ENCODE results near the gene RP9. TPM values are rescaled to one million over a fixed set of nuclear protein-coding genes. Genes with fewer than 3 reads are reported as not detected.

The RP9 gene
- total RNA-seq, 1 experiment from 2014 or later = 10.7 TPM

DNA sequence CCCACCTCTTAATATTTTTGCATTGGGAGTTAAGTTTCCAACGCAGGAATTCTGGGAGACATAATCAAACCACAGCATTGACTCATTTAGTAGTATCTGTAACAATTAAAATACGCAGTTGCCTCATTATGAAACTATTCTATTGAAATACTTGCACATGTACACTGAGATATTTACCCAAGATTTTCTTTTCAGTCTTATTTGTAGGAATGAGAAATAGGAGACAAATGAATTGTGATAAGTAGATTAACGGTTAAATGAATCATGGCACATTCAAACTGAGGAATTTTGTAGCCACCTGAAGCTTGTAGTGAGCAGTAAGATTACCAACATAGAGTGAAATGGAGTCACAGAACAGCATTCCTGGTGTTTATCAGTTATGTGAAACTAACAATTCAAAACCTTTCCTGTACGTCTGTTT is 18.1 kb downstream of the RP9 start:
- DNase-seq (ENCODE audit: low spot score) = no peak
- Mint-ChIP-seq H3K27me3 (ENCODE audit: low read depth) (no peaks in the 10 kb centered on the region), H3K9me3 (peaks cover 2% of the 10 kb centered on the region; the same call in 1 of the 2 replicates), H3K4me1 (no peaks in the 10 kb centered on the region), H3K27ac (no peak overlapping the region), H3K36me3 (peaks cover 15% of the 10 kb centered on the region), H3K4me3 (no peak overlapping the region)
- POLR2A ChIA-PET = no interaction called here
- no peak for TF ChIP-seq RELA (CRISPR knock-in tag; IDR thresholded peaks at IDR 0.05; ENCODE audit: borderline replicate concordance)
- TF ChIP-seq TP53 (CRISPR knock-in tag; IDR thresholded peaks at IDR 0.05) = no peak
- TF ChIP-seq NFYB (CRISPR knock-in tag; conservative IDR thresholded peaks at IDR 0.05; ENCODE audit: low read depth) = no peak
- CTCF ChIA-PET = no interaction called here
- ATAC-seq = no peak

DNA sequence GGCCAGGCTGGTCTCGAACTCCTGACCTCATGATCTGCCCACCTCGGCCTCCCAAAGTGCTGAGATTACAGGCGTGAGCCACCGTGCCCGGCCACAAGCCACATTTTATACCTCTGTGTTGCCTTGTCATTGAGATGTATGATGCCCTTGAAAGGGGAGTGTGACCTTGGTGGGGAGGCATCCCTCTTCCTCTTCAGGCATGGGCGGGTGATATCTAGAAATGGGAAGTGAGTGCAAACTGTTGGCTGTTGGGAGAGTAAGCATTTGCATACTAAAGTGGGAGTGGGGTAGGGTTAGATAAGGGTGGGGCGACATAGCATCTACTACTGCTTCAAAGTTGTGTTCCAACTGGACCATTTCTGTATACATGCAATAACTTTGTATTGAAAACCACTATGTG is 20.1 kb downstream of the RP9 start:
- Mint-ChIP-seq H3K36me3 (peaks cover 1% of the 10 kb centered on the region; the same call in 1 of the 2 replicates), H3K27me3 (ENCODE audit: low read depth) (no peaks in the 10 kb centered on the region), H3K27ac (no peak overlapping the region), H3K4me1 (no peaks in the 10 kb centered on the region), H3K9me3 (peaks cover 4% of the 10 kb centered on the region; the same call in 1 of the 2 replicates), H3K4me3 (no peak overlapping the region)
- ATAC-seq (no peak), DNase-seq (ENCODE audit: low spot score) (no peak)
- TF ChIP-seq FOXP1 (CRISPR knock-in tag; IDR thresholded peaks at IDR 0.05; ENCODE audit: borderline replicate concordance) = no peak
- TF ChIP-seq, protein P1, sequence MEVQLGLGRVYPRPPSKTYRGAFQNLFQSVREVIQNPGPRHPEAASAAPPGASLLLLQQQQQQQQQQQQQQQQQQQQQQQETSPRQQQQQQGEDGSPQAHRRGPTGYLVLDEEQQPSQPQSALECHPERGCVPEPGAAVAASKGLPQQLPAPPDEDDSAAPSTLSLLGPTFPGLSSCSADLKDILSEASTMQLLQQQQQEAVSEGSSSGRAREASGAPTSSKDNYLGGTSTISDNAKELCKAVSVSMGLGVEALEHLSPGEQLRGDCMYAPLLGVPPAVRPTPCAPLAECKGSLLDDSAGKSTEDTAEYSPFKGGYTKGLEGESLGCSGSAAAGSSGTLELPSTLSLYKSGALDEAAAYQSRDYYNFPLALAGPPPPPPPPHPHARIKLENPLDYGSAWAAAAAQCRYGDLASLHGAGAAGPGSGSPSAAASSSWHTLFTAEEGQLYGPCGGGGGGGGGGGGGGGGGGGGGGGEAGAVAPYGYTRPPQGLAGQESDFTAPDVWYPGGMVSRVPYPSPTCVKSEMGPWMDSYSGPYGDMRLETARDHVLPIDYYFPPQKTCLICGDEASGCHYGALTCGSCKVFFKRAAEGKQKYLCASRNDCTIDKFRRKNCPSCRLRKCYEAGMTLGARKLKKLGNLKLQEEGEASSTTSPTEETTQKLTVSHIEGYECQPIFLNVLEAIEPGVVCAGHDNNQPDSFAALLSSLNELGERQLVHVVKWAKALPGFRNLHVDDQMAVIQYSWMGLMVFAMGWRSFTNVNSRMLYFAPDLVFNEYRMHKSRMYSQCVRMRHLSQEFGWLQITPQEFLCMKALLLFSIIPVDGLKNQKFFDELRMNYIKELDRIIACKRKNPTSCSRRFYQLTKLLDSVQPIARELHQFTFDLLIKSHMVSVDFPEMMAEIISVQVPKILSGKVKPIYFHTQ (CRISPR knock-in tag; IDR thresholded peaks at IDR 0.05) = no peak
- no peak for TF ChIP-seq ESRRA (CRISPR knock-in tag; IDR thresholded peaks at IDR 0.05; ENCODE audit: borderline replicate concordance)
- ChIA-PET POLR2A (no interaction called here), CTCF (no interaction called here)

DNA sequence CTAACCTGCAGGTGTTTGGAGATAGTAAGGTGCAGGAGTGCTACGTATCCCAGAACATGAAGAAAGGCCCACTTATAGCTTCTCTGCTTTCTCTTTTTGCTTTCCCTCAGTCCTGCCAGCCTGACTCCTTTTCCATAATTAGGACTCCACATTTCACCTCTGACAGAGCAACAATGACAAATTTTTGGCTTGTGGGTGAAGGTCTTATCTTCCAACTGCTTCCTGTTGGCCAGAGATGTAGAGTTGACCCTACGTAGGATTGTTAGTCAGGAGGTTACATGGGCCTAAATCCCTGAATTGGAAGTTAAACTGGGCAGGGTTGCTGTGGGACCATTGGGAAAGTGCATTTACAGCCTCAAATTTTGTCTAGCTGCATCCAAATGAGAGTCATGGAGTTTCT is 21.3 kb downstream of the RP9 start:
- ATAC-seq (no peak), DNase-seq (ENCODE audit: low spot score) (no peak)
- ChIA-PET POLR2A (no interaction called here), CTCF (interaction anchor here (0.7 kb wide), 1 partner anchor 21 kb away, joined by 3 read pairs; no protein-coding TSS in a partner anchor)
- H3K9me3 Mint-ChIP-seq = peaks cover 4% of the 10 kb centered on the region; the same call in 1 of the 2 replicates
- TF ChIP-seq SOX15 (CRISPR knock-in tag; IDR thresholded peaks at IDR 0.05) (no peak), KAT7 (CRISPR knock-in tag; IDR thresholded peaks at IDR 0.05; ENCODE audit: borderline replicate concordance) (no peak), ELF4 (CRISPR knock-in tag; IDR thresholded peaks at IDR 0.05; ENCODE audit: low read depth) (no peak), HMGA2 (CRISPR knock-in tag; IDR thresholded peaks at IDR 0.05) (no peak), ZNF263 (CRISPR knock-in tag; IDR thresholded peaks at IDR 0.05; ENCODE audit: low read depth) (no peak), TP53 (CRISPR knock-in tag; IDR thresholded peaks at IDR 0.05) (no peak), ATF1 (CRISPR knock-in tag; IDR thresholded peaks at IDR 0.05) (no peak), SP1 (CRISPR knock-in tag; conservative IDR thresholded peaks at IDR 0.05) (no peak), RELA (CRISPR knock-in tag; IDR thresholded peaks at IDR 0.05; ENCODE audit: borderline replicate concordance) (no peak), ZNF423 (CRISPR knock-in tag; IDR thresholded peaks at IDR 0.05) (no peak)
- TF ChIP-seq, protein P2, sequence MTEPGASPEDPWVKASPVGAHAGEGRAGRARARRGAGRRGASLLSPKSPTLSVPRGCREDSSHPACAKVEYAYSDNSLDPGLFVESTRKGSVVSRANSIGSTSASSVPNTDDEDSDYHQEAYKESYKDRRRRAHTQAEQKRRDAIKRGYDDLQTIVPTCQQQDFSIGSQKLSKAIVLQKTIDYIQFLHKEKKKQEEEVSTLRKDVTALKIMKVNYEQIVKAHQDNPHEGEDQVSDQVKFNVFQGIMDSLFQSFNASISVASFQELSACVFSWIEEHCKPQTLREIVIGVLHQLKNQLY (CRISPR knock-in tag; IDR thresholded peaks at IDR 0.05) = no peak
- TF ChIP-seq, protein P3, sequence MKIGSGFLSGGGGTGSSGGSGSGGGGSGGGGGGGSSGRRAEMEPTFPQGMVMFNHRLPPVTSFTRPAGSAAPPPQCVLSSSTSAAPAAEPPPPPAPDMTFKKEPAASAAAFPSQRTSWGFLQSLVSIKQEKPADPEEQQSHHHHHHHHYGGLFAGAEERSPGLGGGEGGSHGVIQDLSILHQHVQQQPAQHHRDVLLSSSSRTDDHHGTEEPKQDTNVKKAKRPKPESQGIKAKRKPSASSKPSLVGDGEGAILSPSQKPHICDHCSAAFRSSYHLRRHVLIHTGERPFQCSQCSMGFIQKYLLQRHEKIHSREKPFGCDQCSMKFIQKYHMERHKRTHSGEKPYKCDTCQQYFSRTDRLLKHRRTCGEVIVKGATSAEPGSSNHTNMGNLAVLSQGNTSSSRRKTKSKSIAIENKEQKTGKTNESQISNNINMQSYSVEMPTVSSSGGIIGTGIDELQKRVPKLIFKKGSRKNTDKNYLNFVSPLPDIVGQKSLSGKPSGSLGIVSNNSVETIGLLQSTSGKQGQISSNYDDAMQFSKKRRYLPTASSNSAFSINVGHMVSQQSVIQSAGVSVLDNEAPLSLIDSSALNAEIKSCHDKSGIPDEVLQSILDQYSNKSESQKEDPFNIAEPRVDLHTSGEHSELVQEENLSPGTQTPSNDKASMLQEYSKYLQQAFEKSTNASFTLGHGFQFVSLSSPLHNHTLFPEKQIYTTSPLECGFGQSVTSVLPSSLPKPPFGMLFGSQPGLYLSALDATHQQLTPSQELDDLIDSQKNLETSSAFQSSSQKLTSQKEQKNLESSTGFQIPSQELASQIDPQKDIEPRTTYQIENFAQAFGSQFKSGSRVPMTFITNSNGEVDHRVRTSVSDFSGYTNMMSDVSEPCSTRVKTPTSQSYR (CRISPR knock-in tag; IDR thresholded peaks at IDR 0.05) = no peak
- TF ChIP-seq, protein P4, sequence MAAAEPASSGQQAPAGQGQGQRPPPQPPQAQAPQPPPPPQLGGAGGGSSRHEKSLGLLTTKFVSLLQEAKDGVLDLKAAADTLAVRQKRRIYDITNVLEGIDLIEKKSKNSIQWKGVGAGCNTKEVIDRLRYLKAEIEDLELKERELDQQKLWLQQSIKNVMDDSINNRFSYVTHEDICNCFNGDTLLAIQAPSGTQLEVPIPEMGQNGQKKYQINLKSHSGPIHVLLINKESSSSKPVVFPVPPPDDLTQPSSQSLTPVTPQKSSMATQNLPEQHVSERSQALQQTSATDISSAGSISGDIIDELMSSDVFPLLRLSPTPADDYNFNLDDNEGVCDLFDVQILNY (CRISPR knock-in tag; IDR thresholded peaks at IDR 0.05) = no peak
- no peaks in the 10 kb centered on the region for H3K27me3 Mint-ChIP-seq (ENCODE audit: low read depth)
- H3K4me1 Mint-ChIP-seq = no peaks in the 10 kb centered on the region
- no peaks in the 10 kb centered on the region for H3K36me3 Mint-ChIP-seq
- H3K4me3 Mint-ChIP-seq = no peak overlapping the region
- H3K27ac Mint-ChIP-seq = no peak overlapping the region
